Esophagus (tissue), 2 donors: Measurements from ENCODE around the gene RNLS. TPM values are rescaled to one million over a fixed set of nuclear protein-coding genes. Genes with fewer than 3 reads are reported as not detected.

Experiments used
- H3K27ac ChIP-seq, 2 donors: one replicate each; pipeline ENCODE4 v1.5.1; 2013; ENCODE audit warnings: low read depth in 2 of 2, mild to moderate bottlenecking in 2 of 2, inconsistent platforms in 1 of 2, low read length in 1 of 2, moderate library complexity in 1 of 2
- H3K27me3 ChIP-seq, 2 donors: one replicate each; pipeline ENCODE4 v1.6.1; 2013; ENCODE audit warnings: low read length in 2 of 2, control low read depth in 1 of 2, mild to moderate bottlenecking in 1 of 2; ENCODE audit not compliant: insufficient read depth in 2 of 2, control insufficient read depth in 1 of 2
- H3K36me3 ChIP-seq, 2 donors: one replicate each; pipeline ENCODE4 v1.6.1; 2013; ENCODE audit warnings: low read length in 1 of 2; ENCODE audit not compliant: control insufficient read depth in 2 of 2, insufficient read depth in 2 of 2
- H3K4me1 ChIP-seq, 2 donors: one replicate each; pipeline ENCODE4 v1.6.1; 2013; ENCODE audit warnings: low read length in 1 of 2; ENCODE audit not compliant: control insufficient read depth in 2 of 2, insufficient read depth in 2 of 2
- H3K4me3 ChIP-seq, 2 donors: one replicate each; pipeline ENCODE4 v1.5.1; 2013; ENCODE audit warnings: low read length in 2 of 2, mild to moderate bottlenecking in 2 of 2, low read depth in 1 of 2, moderate library complexity in 1 of 2
- H3K9me3 ChIP-seq, 2 donors: one replicate each; pipeline ENCODE4 v1.6.1; 2013; ENCODE audit warnings: mild to moderate bottlenecking in 2 of 2, low read depth in 1 of 2, low read length in 1 of 2, moderate library complexity in 1 of 2; ENCODE audit not compliant: control insufficient read depth in 2 of 2, insufficient read depth in 1 of 2
- WGBS, 2 donors: extraction: QIAGEN DNeasy Blood & Tissue Kit; methylation state at CpG; one replicate each; pipeline ENCODE4 v1.1.7; 2013; 5-methylcytosine and 5-hydroxymethylcytosine counted together
- polyA plus RNA-seq, 2 donors: library from polyadenylated mRNA; stranded (reverse); fragments of 200-250 nt; gene quantifications; one replicate each; pipeline ENCODE4 v1.2.3, GENCODE V29; 2013
- donor health status: healthy with polysubstance abuse.
- donor health status: Bipolar disorder and iron deficiency.

The RNLS gene
- polyA plus RNA-seq, 2 donors, result 3.3 to 6.7 TPM

DNA sequence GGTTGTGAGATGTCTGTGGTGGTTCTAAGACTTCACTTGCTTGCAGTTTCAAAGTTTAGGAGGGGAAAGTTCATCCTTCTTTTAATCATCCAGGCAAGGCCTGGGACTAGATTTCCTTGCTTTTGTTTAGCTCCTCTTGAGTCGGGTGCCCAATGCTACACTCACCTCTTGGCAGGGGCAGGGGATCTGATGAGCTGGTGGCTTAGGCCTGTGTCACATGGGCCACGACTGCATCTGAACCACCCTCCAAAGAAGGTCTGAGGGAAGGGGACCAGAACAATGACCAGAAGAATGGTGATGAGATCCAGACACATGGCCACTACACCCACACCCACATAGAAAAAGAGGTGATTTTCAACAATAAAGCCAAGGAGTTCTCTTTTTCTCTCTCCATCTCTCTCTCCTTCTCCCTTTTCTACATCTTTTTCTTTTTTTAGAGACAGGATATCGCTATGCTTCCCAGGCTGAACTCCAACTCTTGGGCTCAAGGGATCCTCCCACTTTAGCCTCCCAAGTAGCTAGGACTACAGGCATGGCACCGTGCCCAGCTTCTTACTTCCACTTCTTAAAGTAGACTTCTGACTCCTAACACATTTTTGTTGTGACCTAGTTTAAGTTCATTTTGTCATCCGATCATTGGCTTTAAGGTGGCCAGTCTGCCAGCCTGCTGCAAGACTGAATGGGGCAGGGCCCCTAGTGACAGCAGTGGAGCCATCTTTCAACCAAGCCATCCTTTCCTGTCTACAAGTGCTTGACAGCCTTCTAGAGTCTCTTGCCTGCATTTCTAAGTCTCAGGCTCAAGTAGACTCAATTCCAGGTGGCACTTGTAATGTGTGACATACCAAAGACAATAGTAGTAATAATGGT is 350.9 kb downstream of the RNLS start:
- Histone ChIP-seq H3K9me3 (no peaks in the 10 kb centered on the region), H3K4me1 (no peaks in the 10 kb centered on the region), H3K4me3 (no peak overlapping the region), H3K27me3 (no peaks in the 10 kb centered on the region), H3K36me3 (no peaks in the 10 kb centered on the region), H3K27ac (no peak overlapping the region)
- 64 to 71% methylated on average over 5 of the region's 5 CpGs for WGBS, 2 donors

DNA sequence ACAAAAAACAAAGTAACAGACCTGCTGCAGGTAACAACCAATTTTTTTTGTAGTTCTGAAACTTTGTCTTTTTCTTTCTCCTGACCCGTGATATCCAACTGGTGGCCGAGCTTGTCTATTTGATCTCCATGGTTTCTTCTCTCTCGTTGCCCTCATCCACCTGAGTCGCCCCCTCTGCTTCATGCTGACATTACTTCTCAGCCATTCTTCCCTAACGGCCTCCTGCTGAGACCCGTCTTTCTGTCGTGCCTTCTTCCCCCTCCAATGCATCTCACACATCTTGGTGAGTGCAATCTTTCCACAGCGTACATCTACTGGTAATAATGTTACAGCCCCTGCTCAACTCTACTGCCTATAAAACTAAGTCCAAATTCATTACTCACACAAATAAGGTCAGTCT is 352.9 kb downstream of the RNLS start:
- Histone ChIP-seq H3K4me3 (no peak overlapping the region), H3K36me3 (no peaks in the 10 kb centered on the region), H3K4me1 (no peaks in the 10 kb centered on the region), H3K9me3 (no peaks in the 10 kb centered on the region), H3K27ac (no peak overlapping the region), H3K27me3 (no peaks in the 10 kb centered on the region)
- 81 to 95% methylated on average over 8 of the region's 8 CpGs for WGBS, 2 donors

DNA sequence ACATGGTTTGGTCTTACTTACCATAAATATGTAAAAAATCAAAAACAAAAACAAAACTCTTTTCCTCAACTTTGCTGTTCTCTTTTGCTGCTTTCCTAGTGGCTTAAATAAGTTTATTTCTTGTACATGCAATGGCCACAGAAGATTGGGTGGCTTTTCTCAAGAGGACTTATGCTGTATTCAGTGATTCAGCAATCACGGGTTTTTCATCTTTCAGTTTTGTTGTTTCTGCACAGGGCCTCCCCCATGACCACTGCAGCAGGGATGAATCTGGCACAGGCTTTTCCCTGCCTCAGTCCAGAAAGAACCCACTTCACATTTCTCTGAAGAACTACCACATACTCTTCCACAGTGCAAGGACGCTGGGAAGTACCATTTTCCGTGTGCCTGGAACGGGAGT is 355.0 kb downstream of the RNLS start:
- Histone ChIP-seq H3K9me3 (no peaks in the 10 kb centered on the region), H3K36me3 (no peaks in the 10 kb centered on the region), H3K27me3 (no peaks in the 10 kb centered on the region), H3K4me3 (no peak overlapping the region), H3K27ac (no peak overlapping the region), H3K4me1 (no peaks in the 10 kb centered on the region)
- 86 to 92% methylated on average over 4 of the region's 4 CpGs for WGBS, 2 donors

DNA sequence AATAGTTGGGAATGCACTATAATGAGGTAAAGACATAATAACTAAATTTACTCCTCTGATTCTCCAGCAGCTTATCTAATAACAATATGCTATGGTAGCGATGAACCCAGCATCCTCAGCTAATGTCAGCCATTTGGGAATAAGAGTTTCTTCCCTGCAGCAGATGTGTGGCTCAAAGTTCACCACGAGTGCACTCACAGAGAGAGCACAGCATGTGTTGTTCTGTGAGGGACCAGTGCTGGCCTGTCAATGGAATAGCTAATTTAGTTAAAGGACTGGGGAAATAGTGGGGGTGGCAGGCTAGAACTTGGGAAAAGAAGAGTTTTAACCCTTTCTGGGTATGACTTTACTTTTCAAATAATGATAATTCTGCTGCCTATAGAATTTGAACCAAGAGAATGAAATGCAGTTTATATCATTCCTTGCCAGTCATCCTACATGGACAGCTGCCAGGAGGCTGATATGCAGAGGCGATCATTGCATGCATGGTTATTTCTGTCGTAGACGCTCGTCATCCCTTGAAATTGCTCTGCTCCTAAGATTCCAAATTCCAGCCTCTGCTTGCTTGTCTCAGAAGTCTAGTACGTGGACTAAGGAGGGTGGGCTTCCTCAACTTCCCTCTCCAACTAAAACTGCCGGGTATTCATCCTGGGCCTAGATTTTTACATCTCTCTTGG is 355.6 kb downstream of the RNLS start:
- 66 to 71% methylated on average over 8 of the region's 8 CpGs for WGBS, 2 donors
- Histone ChIP-seq H3K27me3 (no peaks in the 10 kb centered on the region), H3K4me1 (no peaks in the 10 kb centered on the region), H3K27ac (no peak overlapping the region), H3K4me3 (no peak overlapping the region), H3K36me3 (no peaks in the 10 kb centered on the region), H3K9me3 (no peaks in the 10 kb centered on the region)

GRCh38 chr10:88226891-88227290 is 356.2 kb downstream of the RNLS start:
- H3K27ac ChIP-seq, result no peak overlapping the region
- H3K36me3 ChIP-seq, result no peaks in the 10 kb centered on the region
- H3K4me3 ChIP-seq, result no peak overlapping the region
- 91 to 94% methylated on average over 1 of the region's 1 CpG for WGBS, 2 donors
- no peaks in the 10 kb centered on the region for H3K9me3 ChIP-seq
- H3K27me3 ChIP-seq, result no peaks in the 10 kb centered on the region
- H3K4me1 ChIP-seq, result no peaks in the 10 kb centered on the region

- 49 to 56% methylated on average over 2 of the region's 2 CpGs for whole genome bisulfite sequencing, 2 donors
- no peaks in the 10 kb centered on the region for H3K36me3 ChIP-seq
- H3K27me3 ChIP-seq, result no peaks in the 10 kb centered on the region
- no peaks in the 10 kb centered on the region for H3K4me1 ChIP-seq
- H3K4me3 ChIP-seq, result no peak overlapping the region
- no peaks in the 10 kb centered on the region for H3K9me3 ChIP-seq
- no peak overlapping the region for H3K27ac ChIP-seq
Measured at GRCh38 chr10:88226071-88226659, 357.0 kb downstream of the RNLS start.

Other genes with a start within 250 kb of the RNLS start
- gene LIPJ, start 3.4 kb upstream of the RNLS start, polyA plus RNA-seq, result not detected
- gene LIPF, start 81.1 kb upstream of the RNLS start, polyA plus RNA-seq, result 10 to 100 TPM in 1 of 2 donors, 1 to 10 TPM in 1; 3.0 to 20.8 TPM
- gene LIPK, start 122.9 kb upstream of the RNLS start, polyA plus RNA-seq, result 1 to 10 TPM in 1 of 2 donors, under 1 TPM in 1; 0.12 to 1.2 TPM
- gene LIPN, start 176.7 kb upstream of the RNLS start, polyA plus RNA-seq, result 1 to 10 TPM in 1 of 2 donors, not detected in 1; 1.0 TPM
- gene LIPM, start 219.4 kb upstream of the RNLS start, polyA plus RNA-seq, result not detected